ENCODE data around the gene MGAT3.

The MGAT3 gene

GRCh38 chr22:39524089-39524752, 67.4 kb downstream of the MGAT3 start:
- peak overlapping the region; percentile 14 for H3K4me3 ChIP-seq (replicated peaks; ENCODE audit: low read depth, low read length)

GRCh38 chr22:39524753-39525657, 68.2 kb downstream of the MGAT3 start:
- no peak for DNase-seq (ENCODE audit: low read depth)
- H3K4me3 ChIP-seq (replicated peaks; ENCODE audit: low read depth, low read length): no peak overlapping the region
- TF ChIP-seq CTCF (IDR thresholded peaks at IDR 0.05; ENCODE audit: low read length, missing control alignments): no peak

More at GRCh38 chr22:39524089-39524752, 67.4 kb downstream of the MGAT3 start:
- no peak for TF ChIP-seq CTCF (IDR thresholded peaks at IDR 0.05; ENCODE audit: low read length, missing control alignments)
- no peak for DNase-seq (ENCODE audit: low read depth)

DNA sequence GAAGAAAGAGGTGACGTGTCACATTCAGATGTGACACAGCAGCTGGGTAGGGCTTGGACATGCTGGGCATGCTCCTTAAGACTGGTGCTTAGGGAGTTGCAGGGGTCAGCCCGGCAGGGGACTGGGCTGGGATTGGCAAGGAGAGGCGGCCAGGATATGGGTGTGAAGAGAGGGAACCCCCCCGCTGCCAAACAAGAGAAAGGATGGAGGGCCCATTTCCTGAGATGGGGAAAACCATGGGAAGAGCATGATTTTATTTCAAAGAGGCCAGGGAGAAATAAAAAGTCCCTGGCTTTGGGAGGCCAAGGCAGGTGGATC, 68.8 kb downstream of the MGAT3 start:
- H3K4me3 ChIP-seq (replicated peaks; ENCODE audit: low read depth, low read length): no peak overlapping the region
- TF ChIP-seq CTCF (IDR thresholded peaks at IDR 0.05; ENCODE audit: low read length, missing control alignments): no peak
- DNase-seq (ENCODE audit: low read depth): no peak

- H3K4me3 ChIP-seq (replicated peaks; ENCODE audit: low read depth, low read length): no peak overlapping the region
- TF ChIP-seq CTCF (IDR thresholded peaks at IDR 0.05; ENCODE audit: low read length, missing control alignments): no peak
- no peak for DNase-seq (ENCODE audit: low read depth)
Observed at GRCh38 chr22:39526736-39527171, 69.9 kb downstream of the MGAT3 start.

DNA sequence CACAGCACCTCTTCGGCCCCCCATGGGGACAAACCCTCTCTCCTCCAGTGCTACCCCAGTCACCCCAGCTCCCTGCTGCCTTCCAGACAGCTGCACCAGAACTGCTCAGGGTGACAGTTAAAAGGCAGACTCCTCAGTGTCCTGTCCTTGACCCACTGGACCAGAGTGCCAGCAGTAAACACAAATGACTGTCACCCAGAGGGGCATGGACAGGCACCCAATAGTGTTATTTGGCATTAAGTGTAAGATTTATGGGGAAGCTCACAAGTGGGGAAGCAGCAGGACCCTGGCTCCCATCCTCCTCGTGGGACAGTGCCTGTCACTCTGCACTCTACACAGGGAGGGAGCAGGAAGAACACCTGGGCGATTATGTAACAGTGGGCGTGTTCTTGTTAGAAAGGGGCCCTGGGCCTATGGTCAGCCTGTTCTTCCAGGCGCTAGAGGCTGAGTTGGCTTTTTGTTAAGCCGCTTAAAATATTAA, 70.7 kb downstream of the MGAT3 start:
- no peak overlapping the region for H3K4me3 ChIP-seq (replicated peaks; ENCODE audit: low read depth, low read length)
- no peak for DNase-seq (ENCODE audit: low read depth)
- no peak for TF ChIP-seq CTCF (IDR thresholded peaks at IDR 0.05; ENCODE audit: low read length, missing control alignments)

- no peak for TF ChIP-seq CTCF (IDR thresholded peaks at IDR 0.05; ENCODE audit: low read length, missing control alignments)
- DNase-seq (ENCODE audit: low read depth): no peak
- no peak overlapping the region for H3K4me3 ChIP-seq (replicated peaks; ENCODE audit: low read depth, low read length)
Observed at GRCh38 chr22:39528080-39528661, 71.4 kb downstream of the MGAT3 start.
